ENCODE results near the gene FBXO31.

The FBXO31 gene

GRCh38 chr16:87330646-87331045 lies 52.9 kb downstream of the FBXO31 start:
- Histone ChIP-seq H3K9me3 (ENCODE audit: low read length) (no peaks in the 10 kb centered on the region), H3K79me2 (ENCODE audit: insufficient read depth, low read length) (no peaks in the 10 kb centered on the region), H3K4me2 (ENCODE audit: low read length) (no peak overlapping the region), H3K36me3 (ENCODE audit: insufficient read depth, low read length) (peaks cover 36% of the 10 kb centered on the region), H3K9me2 (ENCODE audit: low read depth, low read length) (no peaks in the 10 kb centered on the region), H3K4me3 (ENCODE audit: low read depth, low read length, poor library complexity, severe bottlenecking) (no peak overlapping the region), H3K9ac (ENCODE audit: low read length) (no peak overlapping the region), H3K4me1 (ENCODE audit: insufficient read depth, low read length, severe bottlenecking) (no peaks in the 10 kb centered on the region), H4K20me1 (ENCODE audit: insufficient read depth, low read length) (no peaks in the 10 kb centered on the region), H3F3A (ENCODE audit: insufficient read depth, low read length) (no peaks in the 10 kb centered on the region), H3K27ac (ENCODE audit: low read depth, low read length, poor library complexity, severe bottlenecking) (no peak overlapping the region), H3K27me3 (ENCODE audit: insufficient read depth, low read length) (no peaks in the 10 kb centered on the region), H2AFZ (ENCODE audit: low read length) (no peak overlapping the region)
- no peak for TF ChIP-seq EZH2 (IDR thresholded peaks at IDR 0.05; ENCODE audit: borderline replicate concordance, low read length)
- TF ChIP-seq, protein P1, sequence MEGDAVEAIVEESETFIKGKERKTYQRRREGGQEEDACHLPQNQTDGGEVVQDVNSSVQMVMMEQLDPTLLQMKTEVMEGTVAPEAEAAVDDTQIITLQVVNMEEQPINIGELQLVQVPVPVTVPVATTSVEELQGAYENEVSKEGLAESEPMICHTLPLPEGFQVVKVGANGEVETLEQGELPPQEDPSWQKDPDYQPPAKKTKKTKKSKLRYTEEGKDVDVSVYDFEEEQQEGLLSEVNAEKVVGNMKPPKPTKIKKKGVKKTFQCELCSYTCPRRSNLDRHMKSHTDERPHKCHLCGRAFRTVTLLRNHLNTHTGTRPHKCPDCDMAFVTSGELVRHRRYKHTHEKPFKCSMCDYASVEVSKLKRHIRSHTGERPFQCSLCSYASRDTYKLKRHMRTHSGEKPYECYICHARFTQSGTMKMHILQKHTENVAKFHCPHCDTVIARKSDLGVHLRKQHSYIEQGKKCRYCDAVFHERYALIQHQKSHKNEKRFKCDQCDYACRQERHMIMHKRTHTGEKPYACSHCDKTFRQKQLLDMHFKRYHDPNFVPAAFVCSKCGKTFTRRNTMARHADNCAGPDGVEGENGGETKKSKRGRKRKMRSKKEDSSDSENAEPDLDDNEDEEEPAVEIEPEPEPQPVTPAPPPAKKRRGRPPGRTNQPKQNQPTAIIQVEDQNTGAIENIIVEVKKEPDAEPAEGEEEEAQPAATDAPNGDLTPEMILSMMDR (IDR thresholded peaks at IDR 0.05; ENCODE audit: low read length) = no peak

GRCh38 chr16:87330257-87330624 lies 53.3 kb downstream of the FBXO31 start:
- no peaks in the 10 kb centered on the region for H3K9me2 ChIP-seq (ENCODE audit: low read depth, low read length)
- H4K20me1 ChIP-seq (ENCODE audit: insufficient read depth, low read length) = no peaks in the 10 kb centered on the region
- TF ChIP-seq, protein P1 (IDR thresholded peaks at IDR 0.05; ENCODE audit: low read length) = no peak
- TF ChIP-seq EZH2 (IDR thresholded peaks at IDR 0.05; ENCODE audit: borderline replicate concordance, low read length) = no peak
- no peak overlapping the region for H3K4me2 ChIP-seq (ENCODE audit: low read length)
- no peak overlapping the region for H3K4me3 ChIP-seq (ENCODE audit: low read depth, low read length, poor library complexity, severe bottlenecking)
- H3K79me2 ChIP-seq (ENCODE audit: insufficient read depth, low read length) = no peaks in the 10 kb centered on the region
- H3K27ac ChIP-seq (ENCODE audit: low read depth, low read length, poor library complexity, severe bottlenecking) = no peak overlapping the region
- no peak overlapping the region for H2AFZ ChIP-seq (ENCODE audit: low read length)
- H3K9ac ChIP-seq (ENCODE audit: low read length) = no peak overlapping the region
- H3K4me1 ChIP-seq (ENCODE audit: insufficient read depth, low read length, severe bottlenecking) = no peaks in the 10 kb centered on the region
- no peaks in the 10 kb centered on the region for H3K9me3 ChIP-seq (ENCODE audit: low read length)
- peaks cover 36% of the 10 kb centered on the region for H3K36me3 ChIP-seq (ENCODE audit: insufficient read depth, low read length)
- no peaks in the 10 kb centered on the region for H3K27me3 ChIP-seq (ENCODE audit: insufficient read depth, low read length)
- no peaks in the 10 kb centered on the region for H3F3A ChIP-seq (ENCODE audit: insufficient read depth, low read length)

DNA sequence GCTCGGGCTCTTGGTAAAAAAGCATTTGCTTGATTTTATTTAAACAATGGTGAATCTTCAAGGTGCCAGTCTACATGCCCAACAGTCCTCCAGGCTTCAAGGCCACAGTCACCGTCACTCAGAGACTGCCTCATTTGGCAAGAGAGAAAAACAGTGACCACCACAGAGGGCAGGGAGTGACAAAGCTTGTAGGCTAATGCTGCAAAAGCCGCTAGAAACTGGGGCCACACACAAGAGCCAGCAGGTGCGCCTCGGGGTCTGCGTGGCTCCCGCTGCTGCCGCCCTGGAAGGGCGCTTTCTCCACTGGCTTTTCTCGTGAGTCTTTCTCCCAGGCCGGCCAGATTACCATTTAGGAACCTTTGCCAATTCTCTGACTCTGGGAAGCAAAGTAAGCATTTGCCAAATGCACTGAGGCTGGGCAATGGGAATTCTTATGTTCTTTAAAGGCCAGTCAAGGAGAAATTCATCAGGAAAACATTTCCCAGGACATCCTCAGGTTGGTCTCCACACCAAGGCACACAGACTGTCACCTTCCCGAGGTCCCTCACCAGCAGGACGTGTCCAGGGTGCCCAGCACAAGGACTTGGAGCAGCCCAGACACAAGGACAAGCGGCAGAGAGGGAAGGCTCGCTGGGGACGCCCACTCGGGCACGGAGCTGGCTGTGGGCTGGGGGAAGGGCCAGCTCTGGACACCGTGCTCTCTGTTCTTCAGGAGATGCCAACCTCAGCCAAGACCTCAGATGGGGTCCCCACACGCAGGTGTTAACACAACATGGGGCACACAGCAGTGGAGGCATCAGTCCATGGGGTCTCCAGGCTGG lies 53.9 kb downstream of the FBXO31 start:
- Histone ChIP-seq H3K9me3 (ENCODE audit: low read length) (no peaks in the 10 kb centered on the region), H2AFZ (ENCODE audit: low read length) (no peak overlapping the region), H3F3A (ENCODE audit: insufficient read depth, low read length) (no peaks in the 10 kb centered on the region), H3K9me2 (ENCODE audit: low read depth, low read length) (no peaks in the 10 kb centered on the region), H4K20me1 (ENCODE audit: insufficient read depth, low read length) (no peaks in the 10 kb centered on the region), H3K36me3 (ENCODE audit: insufficient read depth, low read length) (peaks cover 30% of the 10 kb centered on the region), H3K27me3 (ENCODE audit: insufficient read depth, low read length) (no peaks in the 10 kb centered on the region), H3K9ac (ENCODE audit: low read length) (no peak overlapping the region), H3K4me3 (ENCODE audit: low read depth, low read length, poor library complexity, severe bottlenecking) (no peak overlapping the region), H3K4me2 (ENCODE audit: low read length) (no peak overlapping the region), H3K4me1 (ENCODE audit: insufficient read depth, low read length, severe bottlenecking) (no peaks in the 10 kb centered on the region), H3K79me2 (ENCODE audit: insufficient read depth, low read length) (no peaks in the 10 kb centered on the region), H3K27ac (ENCODE audit: low read depth, low read length, poor library complexity, severe bottlenecking) (no peak overlapping the region)
- TF ChIP-seq EZH2 (IDR thresholded peaks at IDR 0.05; ENCODE audit: borderline replicate concordance, low read length) = no peak
- TF ChIP-seq, protein P1 (IDR thresholded peaks at IDR 0.05; ENCODE audit: low read length) = no peak
